WI38 (cell line): ENCODE data around the gene ZC3H18.

Source experiments
- H3K4me3 ChIP-seq: 2 replicates; pipeline ENCODE4 v1.5.1; 2011; ENCODE audit warnings: low read depth, mild to moderate bottlenecking, control low read depth, low read length
- TF ChIP-seq, protein P1 (sequence below): IDR thresholded peaks from 2 replicates; pipeline ENCODE4 v1.5.1; 2012; ENCODE audit warnings: low read depth, mild to moderate bottlenecking, control low read depth, low read length

The ZC3H18 gene

DNA sequence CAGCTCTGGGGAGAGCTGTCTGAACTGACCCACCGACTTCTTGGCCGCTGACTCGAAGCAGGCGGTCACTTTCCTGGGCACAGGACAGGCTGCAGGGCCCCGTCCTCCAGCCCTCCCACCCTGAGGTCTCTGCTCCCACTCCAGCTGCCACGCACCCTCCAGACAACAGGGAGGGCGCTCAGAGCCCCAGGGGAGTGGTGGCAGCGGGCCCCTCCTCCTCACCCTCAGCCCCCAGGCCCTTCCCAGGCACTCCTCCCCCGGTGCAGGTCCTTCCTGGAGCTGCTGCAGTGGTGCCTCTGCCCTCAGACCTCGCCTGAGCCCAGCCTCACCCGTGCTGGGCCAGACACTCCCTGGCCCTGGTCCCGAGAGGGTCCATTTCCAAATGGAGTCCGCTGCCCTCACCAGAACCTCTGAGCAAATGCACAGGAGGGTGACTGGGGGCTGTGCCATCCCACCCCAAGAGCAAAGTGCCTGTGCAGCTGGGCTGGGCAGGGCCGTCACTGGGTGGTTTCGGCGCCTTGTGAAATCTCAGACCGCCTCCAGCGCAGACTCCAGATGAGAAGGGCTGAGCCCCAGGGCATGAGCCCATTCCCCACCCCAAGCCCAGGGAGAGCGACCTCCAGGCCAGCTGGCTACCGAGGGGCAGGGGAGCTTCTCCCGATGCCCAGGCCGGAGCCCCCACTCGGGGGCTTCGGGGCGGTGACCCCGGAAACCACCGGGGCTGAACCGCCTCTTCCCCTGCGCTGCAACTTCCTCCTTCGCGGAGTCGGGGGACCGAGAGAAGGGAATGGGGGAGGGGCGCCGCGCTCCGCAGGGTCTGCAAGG, 79.9 kb downstream of the ZC3H18 start:
- TF ChIP-seq, protein P1, sequence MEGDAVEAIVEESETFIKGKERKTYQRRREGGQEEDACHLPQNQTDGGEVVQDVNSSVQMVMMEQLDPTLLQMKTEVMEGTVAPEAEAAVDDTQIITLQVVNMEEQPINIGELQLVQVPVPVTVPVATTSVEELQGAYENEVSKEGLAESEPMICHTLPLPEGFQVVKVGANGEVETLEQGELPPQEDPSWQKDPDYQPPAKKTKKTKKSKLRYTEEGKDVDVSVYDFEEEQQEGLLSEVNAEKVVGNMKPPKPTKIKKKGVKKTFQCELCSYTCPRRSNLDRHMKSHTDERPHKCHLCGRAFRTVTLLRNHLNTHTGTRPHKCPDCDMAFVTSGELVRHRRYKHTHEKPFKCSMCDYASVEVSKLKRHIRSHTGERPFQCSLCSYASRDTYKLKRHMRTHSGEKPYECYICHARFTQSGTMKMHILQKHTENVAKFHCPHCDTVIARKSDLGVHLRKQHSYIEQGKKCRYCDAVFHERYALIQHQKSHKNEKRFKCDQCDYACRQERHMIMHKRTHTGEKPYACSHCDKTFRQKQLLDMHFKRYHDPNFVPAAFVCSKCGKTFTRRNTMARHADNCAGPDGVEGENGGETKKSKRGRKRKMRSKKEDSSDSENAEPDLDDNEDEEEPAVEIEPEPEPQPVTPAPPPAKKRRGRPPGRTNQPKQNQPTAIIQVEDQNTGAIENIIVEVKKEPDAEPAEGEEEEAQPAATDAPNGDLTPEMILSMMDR: no peak
- H3K4me3 ChIP-seq: peak overlapping the region; percentile 61

DNA sequence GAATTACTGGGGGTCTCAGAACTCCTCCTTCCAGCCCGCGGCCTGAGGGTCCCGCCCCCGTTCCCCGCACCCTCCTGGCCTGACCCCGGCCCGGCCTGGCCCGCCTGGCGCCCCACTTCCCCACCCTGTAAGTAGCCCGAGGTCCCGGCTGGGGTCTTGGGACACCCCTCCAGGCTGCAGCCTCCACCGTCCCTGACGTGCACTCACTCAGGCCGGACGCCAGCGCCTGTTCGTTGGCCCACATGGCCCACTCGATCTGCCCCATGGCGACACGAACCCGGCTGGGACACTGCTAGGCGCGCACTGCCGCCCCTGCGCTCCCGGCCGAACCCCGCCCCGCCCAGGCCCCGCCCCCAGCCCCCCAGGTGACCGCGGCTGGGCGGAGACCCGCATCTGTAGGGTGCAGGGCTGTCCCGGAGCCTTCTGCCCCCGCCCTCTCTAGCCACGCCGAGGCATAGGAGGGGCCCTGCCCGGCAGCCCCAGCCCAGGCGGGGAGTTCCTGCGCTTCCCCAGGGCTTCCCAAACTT, 80.6 kb downstream of the ZC3H18 start, which contains the start of gene CYBA:
Gene CYBA, minus strand, starts transcription at position 305 of the 527 bp plus-strand sequence. Its CDS starts 40 bp downstream, at position 265.
- peak within 1 kb of the TSS; percentile 61 for H3K4me3 ChIP-seq
- TF ChIP-seq, protein P1: no peak

DNA sequence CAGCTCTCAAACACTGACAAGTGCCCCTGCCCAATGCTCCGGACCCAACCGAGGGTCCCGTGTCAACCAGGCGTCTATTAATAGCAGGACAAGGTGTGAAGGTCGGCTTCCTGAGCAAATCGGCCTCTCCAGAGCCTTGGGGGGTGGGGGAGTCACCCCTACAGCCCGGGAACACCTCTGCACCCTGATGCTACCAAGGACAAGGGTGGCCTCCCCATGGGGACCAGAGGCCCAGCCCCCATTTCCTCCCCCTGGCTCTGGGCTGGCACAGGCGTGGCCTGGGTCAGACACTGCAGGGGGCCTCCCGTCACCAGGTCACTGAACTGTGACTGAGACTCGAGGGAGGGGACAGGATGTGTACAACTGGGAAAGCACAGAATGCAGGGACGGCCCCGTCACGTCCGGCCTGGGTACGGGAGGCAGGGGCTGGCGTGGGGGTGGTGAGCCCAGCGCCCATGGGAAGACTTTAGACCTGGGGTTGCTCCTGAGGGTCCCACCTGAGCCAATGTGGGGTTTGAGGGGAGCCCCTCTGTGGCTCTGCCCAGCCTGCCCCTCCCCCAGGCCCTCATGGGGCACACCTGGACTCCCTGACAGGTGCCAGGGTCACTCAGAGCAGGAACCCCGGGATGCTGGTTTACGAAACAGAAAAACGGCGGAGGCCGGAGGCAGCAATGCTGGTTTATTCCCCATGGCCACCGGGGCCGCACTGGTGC, 81.2 kb downstream of the ZC3H18 start:
- H3K4me3 ChIP-seq: peak overlapping the region; percentile 61
- TF ChIP-seq, protein P1: no peak

DNA sequence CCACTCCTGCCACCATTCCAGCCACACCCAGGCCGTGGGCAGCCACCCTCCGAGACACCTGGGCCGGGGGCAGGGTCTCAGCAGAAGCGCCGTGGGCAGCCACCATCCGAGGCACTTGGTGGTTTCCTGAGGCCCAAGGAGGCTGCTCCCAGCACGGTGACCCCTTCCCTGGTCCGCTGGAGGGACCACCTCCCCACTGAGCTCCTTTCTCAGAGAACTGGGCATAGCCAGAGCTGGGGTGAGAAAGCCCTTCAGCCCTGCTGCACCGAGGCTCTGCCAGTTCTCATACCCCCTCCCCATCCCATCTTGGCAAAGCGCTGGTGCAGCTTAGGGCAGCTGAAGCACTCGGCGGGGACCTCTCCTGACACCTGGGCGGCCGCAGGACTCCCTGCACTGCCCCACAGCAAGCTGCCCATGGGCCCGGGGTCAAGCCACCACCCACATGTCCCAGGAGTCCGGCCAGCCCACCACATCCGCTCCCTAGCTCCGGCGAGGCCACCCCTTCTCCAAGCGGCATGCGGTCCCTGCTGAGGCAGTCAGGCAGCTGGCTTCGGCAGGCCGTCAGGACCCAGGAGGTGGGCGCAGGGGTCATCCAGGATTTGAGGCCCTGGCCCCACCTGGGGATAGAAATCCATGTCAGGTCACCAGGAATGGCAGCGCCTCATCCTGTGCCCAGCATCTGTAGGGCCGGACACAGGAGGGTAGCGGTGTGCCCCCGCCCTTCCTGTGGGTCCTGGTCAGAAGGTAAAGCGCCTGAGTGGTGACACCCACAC, 82.0 kb downstream of the ZC3H18 start:
- H3K4me3 ChIP-seq: no peak overlapping the region
- TF ChIP-seq, protein P1: no peak

DNA sequence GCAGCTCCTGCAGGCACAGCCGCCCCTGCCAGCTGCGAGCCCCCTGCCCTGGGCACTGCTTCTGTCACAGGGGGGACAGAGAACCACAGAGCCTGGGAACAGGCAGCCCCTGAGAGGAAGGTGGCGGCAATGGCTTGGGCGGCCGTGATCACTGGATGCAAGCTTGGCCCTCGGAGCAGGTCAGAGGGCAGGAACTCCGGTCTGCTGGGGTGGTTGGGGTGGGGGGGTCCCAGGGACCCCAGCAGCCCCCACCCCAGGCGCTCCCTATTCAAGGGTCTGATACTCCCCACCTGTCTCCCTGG, 82.5 kb downstream of the ZC3H18 start:
- no peak overlapping the region for H3K4me3 ChIP-seq
- TF ChIP-seq, protein P1: no peak

DNA sequence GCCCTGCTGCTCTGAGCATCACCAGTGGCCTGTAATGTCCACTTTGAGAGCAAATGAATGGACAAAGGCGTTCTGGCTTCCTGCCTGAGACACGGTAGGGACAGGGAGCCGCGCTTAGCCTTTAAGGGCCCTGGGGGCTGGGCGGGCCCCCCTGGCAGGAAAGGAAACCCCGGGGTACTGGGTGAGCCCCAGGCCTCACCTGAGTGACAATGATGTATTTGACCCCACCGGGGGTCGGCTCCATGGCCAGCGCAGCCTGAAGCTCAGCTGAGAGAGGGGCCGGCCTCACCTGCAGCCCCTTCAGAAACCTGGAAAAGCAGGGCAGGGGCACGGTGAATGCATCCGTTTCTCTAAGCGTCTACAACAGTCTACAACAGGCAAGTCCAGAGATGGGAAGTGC, 82.9 kb downstream of the ZC3H18 start:
- H3K4me3 ChIP-seq: no peak overlapping the region
- TF ChIP-seq, protein P1: no peak
